NOMO-1 treated with DMSO at 0.1 percent for 48 hours (cell line): ENCODE results near the gene HS3ST6.
"Not testable (repeated sequence)": the region's sequence is repeated elsewhere in the genome, so short reads cannot be mapped to it uniquely, and the experiment has no call there.

ENCODE experiments used
- DNase-seq: peaks from one replicate; lab custom pipeline; 2025; ENCODE audit not compliant: unreplicated experiment; lab: John Stamatoyannopoulos, UW

HS3ST6 gene

GRCh38 chr16:1929105-1929504, 10.9 kb upstream of the HS3ST6 start:
- peak; percentile 41 for DNase-seq

GRCh38 chr16:1926271-1926670, 8.1 kb upstream of the HS3ST6 start:
- no peak for DNase-seq

GRCh38 chr16:1924095-1924494, 5.9 kb upstream of the HS3ST6 start:
- no peak for DNase-seq

- no peak for DNase-seq
Measured at GRCh38 chr16:1923299-1924034, 5.3 kb upstream of the HS3ST6 start.

GRCh38 chr16:1922357-1922756, 4.1 kb upstream of the HS3ST6 start:
- DNase-seq: no peak

GRCh38 chr16:1920727-1921171, 2.5 kb upstream of the HS3ST6 start:
- DNase-seq: peak; percentile 34

GRCh38 chr16:1920122-1920521, 1.9 kb upstream of the HS3ST6 start:
- not testable (repeated sequence) for DNase-seq

- DNase-seq: no peak
Measured at GRCh38 chr16:1919327-1919998, 1.2 kb upstream of the HS3ST6 start.

- no peak for DNase-seq
Measured at GRCh38 chr16:1917665-1918350, 407 bp downstream of the HS3ST6 start.

GRCh38 chr16:1917056-1917664, 1.1 kb downstream of the HS3ST6 start:
- no peak for DNase-seq

GRCh38 chr16:1916640-1916990, 1.6 kb downstream of the HS3ST6 start:
- DNase-seq: no peak

- DNase-seq: no peak
Measured at GRCh38 chr16:1915732-1916639, 2.2 kb downstream of the HS3ST6 start.

GRCh38 chr16:1914988-1915387, 3.2 kb downstream of the HS3ST6 start:
- DNase-seq: no peak

- DNase-seq: no peak
Measured at GRCh38 chr16:1914084-1914608, 4.1 kb downstream of the HS3ST6 start.

GRCh38 chr16:1913327-1914083, 4.7 kb downstream of the HS3ST6 start:
- DNase-seq: no peak

GRCh38 chr16:1912215-1912543, 6.0 kb downstream of the HS3ST6 start:
- DNase-seq: no peak

- no peak for DNase-seq
Measured at GRCh38 chr16:1911467-1912214, 6.6 kb downstream of the HS3ST6 start.

GRCh38 chr16:1909561-1910231, 8.5 kb downstream of the HS3ST6 start:
- no peak for DNase-seq

GRCh38 chr16:1908983-1909382, 9.2 kb downstream of the HS3ST6 start:
- DNase-seq: no peak
